HepG2 (cell line): ENCODE measurements around the gene DDIAS. TPM values are rescaled to one million over a fixed set of nuclear protein-coding genes. Genes with fewer than 3 reads are reported as not detected.
"Not testable (repeated sequence)": the region's sequence is repeated elsewhere in the genome, so short reads cannot be mapped to it uniquely, and the experiment has no call there.

Experiments used
- BCL6 ChIP-seq: IDR thresholded peaks from 2 replicates; pipeline ENCODE4 v1.6.1; 2016; ENCODE audit warnings: missing genetic modification reagents, missing compliant biosample characterization
- CREM ChIP-seq, 2 experiments: sonication (generic) in 1 of 2; formaldehyde crosslinking in 1 of 2; IDR thresholded peaks; 2 replicates each; pipeline versions ENCODE4 v1.4.0 to v1.6.1; 2016 to 2020; ENCODE audit warnings: antibody characterized with exemption in 1 of 2, mild to moderate bottlenecking in 1 of 2, missing genetic modification reagents in 1 of 2
- EP300 ChIP-seq, 3 experiments: sonication (generic) in 1 of 3; formaldehyde crosslinking in 1 of 3; IDR thresholded peaks; 2 replicates each; pipeline versions ENCODE4 v1.5.1 to v1.6.1; 2011 to 2020; ENCODE audit warnings: low read depth in 2 of 3, low read length in 2 of 3, borderline replicate concordance in 1 of 3, improper control_type of control experiment in 1 of 3, mild to moderate bottlenecking in 1 of 3, missing genetic modification reagents in 1 of 3, moderate library complexity in 1 of 3
- ERF ChIP-seq: IDR thresholded peaks from 2 replicates; pipeline ENCODE4 v1.6.1; 2018; ENCODE audit warnings: missing biosample characterization, missing genetic modification reagents
- FOXA3 ChIP-seq: IDR thresholded peaks from 2 replicates; pipeline ENCODE4 v1.6.1; 2016; ENCODE audit warnings: missing genetic modification reagents, missing compliant biosample characterization
- FOXO1 ChIP-seq: sonication (generic); formaldehyde crosslinking; IDR thresholded peaks from 2 replicates; pipeline ENCODE4 v1.4.0; 2020; ENCODE audit warnings: missing genetic modification reagents
- HES4 ChIP-seq: sonication (generic); formaldehyde crosslinking; IDR thresholded peaks from 2 replicates; pipeline ENCODE4 v1.9.0; 2021; ENCODE audit warnings: mild to moderate bottlenecking, missing genetic modification reagents, borderline replicate concordance
- HNF4A ChIP-seq: sonication (generic); formaldehyde crosslinking; IDR thresholded peaks from 2 replicates; pipeline ENCODE4 v1.4.0; 2020; ENCODE audit warnings: missing genetic modification reagents
- MTA1 ChIP-seq: sonication (generic); formaldehyde crosslinking; IDR thresholded peaks from 2 replicates; pipeline ENCODE4 v1.4.0; 2020; ENCODE audit warnings: missing genetic modification reagents, mild to moderate bottlenecking, borderline replicate concordance
- PHF21A ChIP-seq: sonication (generic); formaldehyde crosslinking; IDR thresholded peaks from 2 replicates; pipeline ENCODE4 v1.5.0; 2020; ENCODE audit warnings: mild to moderate bottlenecking, missing genetic modification reagents
- RARA ChIP-seq: IDR thresholded peaks from 2 replicates; pipeline ENCODE4 v1.6.1; 2016; ENCODE audit warnings: missing genetic modification reagents, missing compliant biosample characterization
- SOX13 ChIP-seq, 3 experiments: fragments of 450-650 bp in 1 of 3; sonication (generic) in 1 of 3; formaldehyde crosslinking in 1 of 3; IDR thresholded peaks in 2 of 3; conservative IDR thresholded peaks in 1 of 3; 2 replicates each; pipeline versions ENCODE4 v1.5.0 to v1.6.1; 2016 to 2020; ENCODE audit warnings: antibody characterized with exemption in 1 of 3, mild to moderate bottlenecking in 1 of 3, missing compliant biosample characterization in 1 of 3, missing genetic modification reagents in 1 of 3, moderate library complexity in 1 of 3
- SOX5 ChIP-seq: IDR thresholded peaks from 2 replicates; pipeline ENCODE4 v1.6.1; 2016; ENCODE audit warnings: borderline replicate concordance
- SP5 ChIP-seq: IDR thresholded peaks from 2 replicates; pipeline ENCODE4 v1.6.1; 2016; ENCODE audit warnings: low read depth, borderline replicate concordance
- YY1 ChIP-seq: IDR thresholded peaks from 2 replicates; pipeline ENCODE4 v1.6.1; 2011; ENCODE audit warnings: low read length, low read depth, moderate library complexity, mild to moderate bottlenecking; ENCODE audit not compliant: insufficient read depth, insufficient replicate concordance
- ZBTB38 ChIP-seq: sonication (generic); formaldehyde crosslinking; IDR thresholded peaks from 2 replicates; pipeline ENCODE4 v1.5.1; 2020; ENCODE audit warnings: mild to moderate bottlenecking, missing genetic modification reagents
- ZBTB7B ChIP-seq: sonication (generic); formaldehyde crosslinking; IDR thresholded peaks from 2 replicates; pipeline ENCODE4 v1.4.0; 2020; ENCODE audit warnings: missing genetic modification reagents
- ZNF292 ChIP-seq: sonication (generic); formaldehyde crosslinking; IDR thresholded peaks from 2 replicates; pipeline ENCODE4 v1.8.1; 2022; ENCODE audit warnings: mild to moderate bottlenecking, low read depth, missing genetic modification reagents, borderline replicate concordance
- ZNF350 ChIP-seq: sonication (generic); formaldehyde crosslinking; IDR thresholded peaks from 2 replicates; pipeline ENCODE4 v1.4.0; 2020; ENCODE audit warnings: mild to moderate bottlenecking, low read depth, missing genetic modification reagents, borderline replicate concordance
- ZNF644 ChIP-seq: IDR thresholded peaks from 2 replicates; pipeline ENCODE4 v1.6.1; 2016; ENCODE audit warnings: low read depth
- ZNF776 ChIP-seq: sonication (generic); formaldehyde crosslinking; IDR thresholded peaks from 2 replicates; pipeline ENCODE4 v1.4.0; 2020; ENCODE audit warnings: mild to moderate bottlenecking, missing genetic modification reagents
- polyA plus RNA-seq, 8 experiments: library from polyadenylated mRNA; depleted of rRNA in 3 of 8; stranded (reverse) in 7 of 8; unstranded in 1 of 8; fragments of >200 nt; fragmentation: Illumina TruSeq in 4 of 8; extraction: Trizol in 4 of 8; gene quantifications; 2 replicates each; pipeline versions ENCODE4 v1.2.1 to v1.2.3, GENCODE V29; 2011 to 2016; ENCODE audit warnings: low read depth in 4 of 8, missing spikeins in 1 of 8, mixed read lengths in 1 of 8; ENCODE audit not compliant: insufficient read depth in 1 of 8
- total RNA-seq, 5 experiments: library from RNA; depleted of rRNA; stranded (reverse); fragments of >200 nt; fragmentation: Illumina TruSeq; extraction: Trizol; gene quantifications; 2 replicates each; pipeline ENCODE4 v1.2.3, GENCODE V29; 2016; ENCODE audit warnings: low read depth in 1 of 5
- TF ChIP-seq, protein P1 (sequence below): sonication (generic); formaldehyde crosslinking; conservative IDR thresholded peaks from 2 replicates; pipeline ENCODE4 v1.4.0; 2020; ENCODE audit warnings: mild to moderate bottlenecking, missing genetic modification reagents, moderate library complexity
- TF ChIP-seq, protein P2 (sequence below): sonication (generic); formaldehyde crosslinking; IDR thresholded peaks from 2 replicates; pipeline ENCODE4 v1.5.1; 2020; ENCODE audit warnings: mild to moderate bottlenecking, moderate library complexity, missing genetic modification reagents

Gene DDIAS
- total and polyA plus RNA-seq, 2 of the 13 experiments (the other 11 are each of a cell fraction or from before 2014, with no cell fraction given) = 3.5 to 13.0 TPM

DNA sequence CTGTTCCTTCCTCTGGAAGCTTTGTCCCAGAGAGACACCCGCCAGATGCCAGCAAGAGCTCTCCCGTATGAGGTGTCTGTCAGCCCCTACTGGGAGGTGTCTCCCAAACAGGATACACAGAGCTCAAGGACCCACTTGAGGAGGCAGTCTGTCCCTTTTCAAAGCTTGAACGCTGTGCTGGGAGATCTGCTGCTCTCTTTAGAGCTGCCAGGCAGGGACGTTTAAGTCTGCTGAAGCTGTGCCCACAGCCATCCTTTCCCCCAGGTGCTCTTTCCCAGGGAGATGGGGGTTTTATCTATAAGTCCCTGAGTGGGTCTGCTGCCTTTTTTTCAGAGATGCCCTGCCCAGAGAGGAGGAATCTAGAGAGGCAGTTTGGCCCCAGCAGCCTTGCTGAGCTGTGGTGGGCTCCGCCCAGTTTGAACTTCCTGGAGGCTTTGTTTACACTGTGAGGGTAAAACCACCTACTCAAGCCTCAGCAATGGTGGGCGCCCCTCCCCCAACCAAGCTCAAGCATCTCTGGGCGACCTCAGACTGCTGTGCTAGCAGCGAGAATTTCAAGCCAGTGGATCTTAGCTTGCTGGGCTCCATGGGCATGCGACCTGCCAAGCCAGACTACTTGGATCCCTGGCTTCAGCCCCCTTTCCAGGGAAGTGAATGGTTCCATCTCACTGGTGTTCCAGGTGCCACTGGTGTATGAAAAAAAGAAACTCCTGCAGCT lies 54.4 kb downstream of the DDIAS start (continued):
- TF ChIP-seq ZNF644 (CRISPR knock-in tag) = 0 out of 2 replicates have a peak, but pooled peaks have one; percentile 37
- peak; percentile 62; the same call in 1 of the 2 replicates for TF ChIP-seq BCL6 (CRISPR knock-in tag)
- TF ChIP-seq FOXO1 (CRISPR knock-in tag) = 0 out of 2 replicates have a peak, but pooled peaks have one; percentile 20
- TF ChIP-seq ZBTB38 (CRISPR knock-in tag) = 0 out of 2 replicates have a peak, but pooled peaks have one; percentile 20
- peak; percentile 46; the same call in 1 of the 2 replicates for TF ChIP-seq ZNF350 (CRISPR knock-in tag)
- TF ChIP-seq HNF4A (CRISPR knock-in tag) = 0 out of 2 replicates have a peak, but pooled peaks have one; percentile 11
- TF ChIP-seq SP5 (CRISPR knock-in tag) = peak; percentile 82
- peak; percentile 39; the same call in 1 of the 2 replicates for TF ChIP-seq MTA1 (CRISPR knock-in tag)
- TF ChIP-seq ZBTB7B (CRISPR knock-in tag) = peak; percentile 55; the same call in 1 of the 2 replicates
- TF ChIP-seq PHF21A (CRISPR knock-in tag) = 0 out of 2 replicates have a peak, but pooled peaks have one; percentile 19
- peak; percentile 38 for TF ChIP-seq YY1
- 0 out of 2 replicates have a peak, but pooled peaks have one; percentile 28 for TF ChIP-seq RARA (CRISPR knock-in tag)
- TF ChIP-seq FOXA3 (CRISPR knock-in tag) = peak; percentile 80
- TF ChIP-seq, protein P1, sequence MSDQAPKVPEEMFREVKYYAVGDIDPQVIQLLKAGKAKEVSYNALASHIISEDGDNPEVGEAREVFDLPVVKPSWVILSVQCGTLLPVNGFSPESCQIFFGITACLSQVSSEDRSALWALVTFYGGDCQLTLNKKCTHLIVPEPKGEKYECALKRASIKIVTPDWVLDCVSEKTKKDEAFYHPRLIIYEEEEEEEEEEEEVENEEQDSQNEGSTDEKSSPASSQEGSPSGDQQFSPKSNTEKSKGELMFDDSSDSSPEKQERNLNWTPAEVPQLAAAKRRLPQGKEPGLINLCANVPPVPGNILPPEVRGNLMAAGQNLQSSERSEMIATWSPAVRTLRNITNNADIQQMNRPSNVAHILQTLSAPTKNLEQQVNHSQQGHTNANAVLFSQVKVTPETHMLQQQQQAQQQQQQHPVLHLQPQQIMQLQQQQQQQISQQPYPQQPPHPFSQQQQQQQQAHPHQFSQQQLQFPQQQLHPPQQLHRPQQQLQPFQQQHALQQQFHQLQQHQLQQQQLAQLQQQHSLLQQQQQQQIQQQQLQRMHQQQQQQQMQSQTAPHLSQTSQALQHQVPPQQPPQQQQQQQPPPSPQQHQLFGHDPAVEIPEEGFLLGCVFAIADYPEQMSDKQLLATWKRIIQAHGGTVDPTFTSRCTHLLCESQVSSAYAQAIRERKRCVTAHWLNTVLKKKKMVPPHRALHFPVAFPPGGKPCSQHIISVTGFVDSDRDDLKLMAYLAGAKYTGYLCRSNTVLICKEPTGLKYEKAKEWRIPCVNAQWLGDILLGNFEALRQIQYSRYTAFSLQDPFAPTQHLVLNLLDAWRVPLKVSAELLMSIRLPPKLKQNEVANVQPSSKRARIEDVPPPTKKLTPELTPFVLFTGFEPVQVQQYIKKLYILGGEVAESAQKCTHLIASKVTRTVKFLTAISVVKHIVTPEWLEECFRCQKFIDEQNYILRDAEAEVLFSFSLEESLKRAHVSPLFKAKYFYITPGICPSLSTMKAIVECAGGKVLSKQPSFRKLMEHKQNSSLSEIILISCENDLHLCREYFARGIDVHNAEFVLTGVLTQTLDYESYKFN (CRISPR knock-in tag) = peak; percentile 68
- 0 out of 2 replicates have a peak, but pooled peaks have one; percentile 38 for TF ChIP-seq ZNF292
- not testable (repeated sequence) for TF ChIP-seq SOX13 (IDR thresholded peaks at IDR 0.05); EP300 (IDR thresholded peaks at IDR 0.05; ENCODE audit: low read depth in 2 of 2, low read length in 2 of 2); CREM (CRISPR knock-in tag; IDR thresholded peaks at IDR 0.05)
- TF ChIP-seq SOX13 (CRISPR knock-in tag; conservative IDR thresholded peaks at IDR 0.05 in 1 of 2, IDR thresholded peaks at IDR 0.05 in 1 of 2) = peak in 1 of 2 experiments; percentile 26; a peak in 1 of 4 replicates
- TF ChIP-seq HES4 (CRISPR knock-in tag) = 0 out of 2 replicates have a peak, but pooled peaks have one; percentile 20
- TF ChIP-seq, protein P2, sequence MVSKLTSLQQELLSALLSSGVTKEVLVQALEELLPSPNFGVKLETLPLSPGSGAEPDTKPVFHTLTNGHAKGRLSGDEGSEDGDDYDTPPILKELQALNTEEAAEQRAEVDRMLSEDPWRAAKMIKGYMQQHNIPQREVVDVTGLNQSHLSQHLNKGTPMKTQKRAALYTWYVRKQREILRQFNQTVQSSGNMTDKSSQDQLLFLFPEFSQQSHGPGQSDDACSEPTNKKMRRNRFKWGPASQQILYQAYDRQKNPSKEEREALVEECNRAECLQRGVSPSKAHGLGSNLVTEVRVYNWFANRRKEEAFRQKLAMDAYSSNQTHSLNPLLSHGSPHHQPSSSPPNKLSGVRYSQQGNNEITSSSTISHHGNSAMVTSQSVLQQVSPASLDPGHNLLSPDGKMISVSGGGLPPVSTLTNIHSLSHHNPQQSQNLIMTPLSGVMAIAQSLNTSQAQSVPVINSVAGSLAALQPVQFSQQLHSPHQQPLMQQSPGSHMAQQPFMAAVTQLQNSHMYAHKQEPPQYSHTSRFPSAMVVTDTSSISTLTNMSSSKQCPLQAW (CRISPR knock-in tag) = 0 out of 2 replicates have a peak, but pooled peaks have one; percentile 27
- TF ChIP-seq EP300 (CRISPR knock-in tag; IDR thresholded peaks at IDR 0.05; ENCODE audit: borderline replicate concordance) = 0 out of 2 replicates have a peak, but pooled peaks have one; percentile 16
- TF ChIP-seq ERF (CRISPR knock-in tag) = peak; percentile 23; the same call in 1 of the 2 replicates
- 0 out of 2 replicates have a peak, but pooled peaks have one; percentile 18 for TF ChIP-seq CREM (IDR thresholded peaks at IDR 0.05)
- peak; percentile 66; the same call in 1 of the 2 replicates for TF ChIP-seq ZNF776 (CRISPR knock-in tag)
- TF ChIP-seq SOX5 (CRISPR knock-in tag) = 0 out of 2 replicates have a peak, but pooled peaks have one; percentile 14
